GM19438 (cell line): ENCODE measurements around the gene GRAMD2A.

Source experiments
- ATAC-seq: cut with Tn5 transposase; IDR thresholded peaks from one replicate; pipeline ENCODE4 v1.9.1; 2021; ENCODE audit warnings: low read depth; ENCODE audit not compliant: unreplicated experiment

The GRAMD2A gene

GRCh38 chr15:72220687-72221086, 23.1 kb upstream of the GRAMD2A start:
- no peak for ATAC-seq

- ATAC-seq = no peak
These were observed 19.6 kb upstream of the GRAMD2A start for GRCh38 chr15:72217216-72217615.

- no peak for ATAC-seq
These were observed 18.5 kb upstream of the GRAMD2A start for GRCh38 chr15:72216079-72216478.

GRCh38 chr15:72207558-72208085, 10.0 kb upstream of the GRAMD2A start:
- ATAC-seq = no peak

GRCh38 chr15:72206677-72207000, 9.1 kb upstream of the GRAMD2A start:
- ATAC-seq = no peak

GRCh38 chr15:72205896-72206676, 8.5 kb upstream of the GRAMD2A start:
- ATAC-seq = no peak

GRCh38 chr15:72205273-72205672, 7.7 kb upstream of the GRAMD2A start:
- ATAC-seq = no peak

- ATAC-seq = no peak
These were observed 5.9 kb upstream of the GRAMD2A start for GRCh38 chr15:72203507-72203837.

GRCh38 chr15:72202801-72203506, 5.4 kb upstream of the GRAMD2A start:
- ATAC-seq = no peak

- no peak for ATAC-seq
These were observed 4.7 kb upstream of the GRAMD2A start for GRCh38 chr15:72202302-72202701.

- no peak for ATAC-seq
These were observed 3.9 kb upstream of the GRAMD2A start for GRCh38 chr15:72201391-72201921.

GRCh38 chr15:72200395-72201237, 3.0 kb upstream of the GRAMD2A start:
- ATAC-seq = no peak

- ATAC-seq = no peak
These were observed 2.2 kb upstream of the GRAMD2A start for GRCh38 chr15:72199721-72200212.

GRCh38 chr15:72199205-72199515, 1.6 kb upstream of the GRAMD2A start:
- no peak for ATAC-seq

- ATAC-seq = no peak
These were observed 993 bp upstream of the GRAMD2A start for GRCh38 chr15:72198356-72199204.

- peak; percentile 9 for ATAC-seq
These were observed 537 bp downstream of the GRAMD2A start for GRCh38 chr15:72197041-72197459.

- ATAC-seq = no peak
These were observed 1.1 kb downstream of the GRAMD2A start for GRCh38 chr15:72196409-72197040.

GRCh38 chr15:72195101-72195511, 2.5 kb downstream of the GRAMD2A start:
- no peak for ATAC-seq

GRCh38 chr15:72193836-72194396, 3.7 kb downstream of the GRAMD2A start:
- no peak for ATAC-seq
